ENCODE data around the gene MB21D2. TPM values are rescaled to one million over a fixed set of nuclear protein-coding genes. Genes with fewer than 3 reads are reported as not detected.

Gene MB21D2
- total RNA-seq, 1 experiment from 2014 or later: 19.7 TPM

- ATAC-seq (no peak), DNase-seq (ENCODE audit: low spot score) (no peak)
- ChIA-PET POLR2A (no interaction called here), CTCF (no interaction called here)
- Mint-ChIP-seq H3K4me3 (no peak overlapping the region), H3K4me1 (peaks cover 46% of the 10 kb centered on the region), H3K9me3 (peaks cover 12% of the 10 kb centered on the region), H3K27ac (peak overlapping the region; percentile 63), H3K27me3 (ENCODE audit: low read depth) (no peaks in the 10 kb centered on the region), H3K36me3 (peaks cover 37% of the 10 kb centered on the region)
- TF ChIP-seq SMAD3 (CRISPR knock-in tag; IDR thresholded peaks at IDR 0.05; ENCODE audit: borderline replicate concordance) (no peak), HMGXB4 (CRISPR knock-in tag; IDR thresholded peaks at IDR 0.05) (no peak), NFE2L1 (CRISPR knock-in tag; IDR thresholded peaks at IDR 0.05) (no peak), JAZF1 (CRISPR knock-in tag; IDR thresholded peaks at IDR 0.05) (no peak), ZNF121 (CRISPR knock-in tag; IDR thresholded peaks at IDR 0.05) (no peak), NFATC4 (CRISPR knock-in tag; IDR thresholded peaks at IDR 0.05) (no peak), JUN (CRISPR knock-in tag; IDR thresholded peaks at IDR 0.05) (no peak), NR2C2 (CRISPR knock-in tag; IDR thresholded peaks at IDR 0.05) (no peak), ZNF232 (CRISPR knock-in tag; IDR thresholded peaks at IDR 0.05) (no peak), OVOL2 (CRISPR knock-in tag; IDR thresholded peaks at IDR 0.05; ENCODE audit: borderline replicate concordance) (no peak), GABPB1 (CRISPR knock-in tag; IDR thresholded peaks at IDR 0.05) (no peak), TP53 (CRISPR knock-in tag; IDR thresholded peaks at IDR 0.05) (no peak), FOXP1 (CRISPR knock-in tag; IDR thresholded peaks at IDR 0.05; ENCODE audit: borderline replicate concordance) (no peak), MAX (CRISPR knock-in tag; IDR thresholded peaks at IDR 0.05) (no peak), ZBTB21 (CRISPR knock-in tag; IDR thresholded peaks at IDR 0.05; ENCODE audit: borderline replicate concordance) (no peak), ELF4 (CRISPR knock-in tag; IDR thresholded peaks at IDR 0.05; ENCODE audit: low read depth) (no peak)
- TF ChIP-seq, protein P1, sequence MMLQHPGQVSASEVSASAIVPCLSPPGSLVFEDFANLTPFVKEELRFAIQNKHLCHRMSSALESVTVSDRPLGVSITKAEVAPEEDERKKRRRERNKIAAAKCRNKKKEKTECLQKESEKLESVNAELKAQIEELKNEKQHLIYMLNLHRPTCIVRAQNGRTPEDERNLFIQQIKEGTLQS (CRISPR knock-in tag; conservative IDR thresholded peaks at IDR 0.05): no peak
- TF ChIP-seq, protein P2, sequence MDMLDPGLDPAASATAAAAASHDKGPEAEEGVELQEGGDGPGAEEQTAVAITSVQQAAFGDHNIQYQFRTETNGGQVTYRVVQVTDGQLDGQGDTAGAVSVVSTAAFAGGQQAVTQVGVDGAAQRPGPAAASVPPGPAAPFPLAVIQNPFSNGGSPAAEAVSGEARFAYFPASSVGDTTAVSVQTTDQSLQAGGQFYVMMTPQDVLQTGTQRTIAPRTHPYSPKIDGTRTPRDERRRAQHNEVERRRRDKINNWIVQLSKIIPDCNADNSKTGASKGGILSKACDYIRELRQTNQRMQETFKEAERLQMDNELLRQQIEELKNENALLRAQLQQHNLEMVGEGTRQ (CRISPR knock-in tag; IDR thresholded peaks at IDR 0.05): no peak
- TF ChIP-seq, protein P3, sequence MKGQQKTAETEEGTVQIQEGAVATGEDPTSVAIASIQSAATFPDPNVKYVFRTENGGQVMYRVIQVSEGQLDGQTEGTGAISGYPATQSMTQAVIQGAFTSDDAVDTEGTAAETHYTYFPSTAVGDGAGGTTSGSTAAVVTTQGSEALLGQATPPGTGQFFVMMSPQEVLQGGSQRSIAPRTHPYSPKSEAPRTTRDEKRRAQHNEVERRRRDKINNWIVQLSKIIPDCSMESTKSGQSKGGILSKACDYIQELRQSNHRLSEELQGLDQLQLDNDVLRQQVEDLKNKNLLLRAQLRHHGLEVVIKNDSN (CRISPR knock-in tag; IDR thresholded peaks at IDR 0.05): no peak
These were observed 12.9 kb downstream of the MB21D2 start for GRCh38 chr3:192904632-192905289.

- H3K4me1 Mint-ChIP-seq: peaks cover 50% of the 10 kb centered on the region
- TF ChIP-seq, protein P4, sequence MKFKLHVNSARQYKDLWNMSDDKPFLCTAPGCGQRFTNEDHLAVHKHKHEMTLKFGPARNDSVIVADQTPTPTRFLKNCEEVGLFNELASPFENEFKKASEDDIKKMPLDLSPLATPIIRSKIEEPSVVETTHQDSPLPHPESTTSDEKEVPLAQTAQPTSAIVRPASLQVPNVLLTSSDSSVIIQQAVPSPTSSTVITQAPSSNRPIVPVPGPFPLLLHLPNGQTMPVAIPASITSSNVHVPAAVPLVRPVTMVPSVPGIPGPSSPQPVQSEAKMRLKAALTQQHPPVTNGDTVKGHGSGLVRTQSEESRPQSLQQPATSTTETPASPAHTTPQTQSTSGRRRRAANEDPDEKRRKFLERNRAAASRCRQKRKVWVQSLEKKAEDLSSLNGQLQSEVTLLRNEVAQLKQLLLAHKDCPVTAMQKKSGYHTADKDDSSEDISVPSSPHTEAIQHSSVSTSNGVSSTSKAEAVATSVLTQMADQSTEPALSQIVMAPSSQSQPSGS (CRISPR knock-in tag; IDR thresholded peaks at IDR 0.05; ENCODE audit: borderline replicate concordance, low read depth): no peak
- no peak for TF ChIP-seq TEAD1 (CRISPR knock-in tag; IDR thresholded peaks at IDR 0.05)
- ChIA-PET CTCF (interaction anchor here (1.1 kb wide), 1 partner anchor 13 kb away, joined by 3 read pairs; no protein-coding TSS in a partner anchor), POLR2A (no interaction called here)
- no peaks in the 10 kb centered on the region for H3K27me3 Mint-ChIP-seq (ENCODE audit: low read depth)
- H3K27ac Mint-ChIP-seq: no peak overlapping the region
- H3K4me3 Mint-ChIP-seq: no peak overlapping the region
- H3K9me3 Mint-ChIP-seq: peaks cover 12% of the 10 kb centered on the region
- DNase-seq (ENCODE audit: low spot score): no peak
- ATAC-seq: no peak
- peaks cover 37% of the 10 kb centered on the region for H3K36me3 Mint-ChIP-seq
These were observed 15.1 kb downstream of the MB21D2 start for GRCh38 chr3:192902549-192902948.

All from WTC11 (cell line).